Measurements from ENCODE around the gene FAM53C.
"Not testable (repeated sequence)": the region's sequence is repeated elsewhere in the genome, so short reads cannot be mapped to it uniquely, and the experiment has no call there.

GRCh38 chr5:138389911-138390310 lies 51.8 kb downstream of the FAM53C start:
- not testable (repeated sequence) for TF ChIP-seq EZH2phosphoT487 (IDR thresholded peaks at IDR 0.05; ENCODE audit: insufficient read depth, low read depth); EZH2 (IDR thresholded peaks at IDR 0.05; ENCODE audit: insufficient read depth, poor library complexity, severe bottlenecking)

Measured in GM23248 (cell line).